Measurements from ENCODE around the gene FRY.

Gene FRY

DNA sequence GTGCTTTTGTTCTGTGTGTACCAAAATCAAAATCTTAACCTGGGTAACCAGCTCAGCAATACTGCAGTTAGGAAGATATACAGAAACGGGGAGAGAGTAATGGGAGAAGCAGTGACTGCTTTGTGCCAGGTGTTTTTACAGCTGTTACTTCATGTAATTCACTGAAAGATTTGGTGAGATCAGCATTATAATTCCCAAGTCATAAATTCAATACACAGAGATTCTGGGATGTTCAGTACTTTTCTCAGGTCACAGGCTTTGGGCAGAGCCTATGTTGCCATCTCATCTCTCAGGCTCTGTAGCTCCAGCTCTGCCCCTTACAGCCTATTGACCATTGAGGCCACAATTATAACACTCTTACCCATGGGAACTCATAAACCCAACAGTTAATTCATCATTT is 145.1 kb downstream of the FRY start:
- no peak for DNase-seq

DNA sequence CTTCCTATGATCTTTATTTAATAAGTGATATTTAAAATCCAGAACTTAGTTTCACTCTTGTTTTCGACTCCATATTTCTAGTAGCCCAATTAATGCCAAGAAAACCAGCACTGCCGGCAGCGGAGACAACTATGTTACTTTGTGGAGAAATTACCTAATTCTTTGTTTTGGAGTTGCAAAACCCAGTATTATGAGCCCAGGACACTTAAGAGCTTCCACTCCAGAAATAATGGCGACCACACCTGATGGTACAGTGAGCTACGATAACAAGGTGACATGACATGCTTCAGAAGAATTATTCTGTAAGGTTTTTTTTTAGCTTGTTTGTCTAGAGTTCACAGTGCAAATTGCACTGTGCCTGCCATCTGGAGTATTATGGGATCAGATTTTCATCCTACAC is 147.2 kb downstream of the FRY start:
- DNase-seq, result no peak

DNA sequence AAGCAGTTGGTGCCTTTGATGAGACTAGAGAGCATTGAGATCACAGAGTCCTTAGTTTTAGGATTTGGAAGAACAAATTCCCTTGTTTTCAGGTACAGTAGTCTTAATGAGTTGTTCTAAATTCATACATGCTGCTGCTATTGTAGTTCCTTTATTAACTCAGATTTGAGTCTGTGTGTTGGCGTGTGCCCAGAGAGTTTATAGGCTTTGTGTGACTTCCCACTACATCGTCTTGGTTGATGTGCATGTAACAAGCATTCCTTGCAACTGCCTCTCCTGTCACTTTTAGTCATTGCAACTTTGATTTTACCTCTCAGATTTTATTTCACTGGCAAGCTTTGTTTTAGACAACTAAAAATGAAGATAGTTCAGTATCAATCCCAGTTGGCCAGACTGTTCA is 148.1 kb downstream of the FRY start:
- DNase-seq, result no peak

DNA sequence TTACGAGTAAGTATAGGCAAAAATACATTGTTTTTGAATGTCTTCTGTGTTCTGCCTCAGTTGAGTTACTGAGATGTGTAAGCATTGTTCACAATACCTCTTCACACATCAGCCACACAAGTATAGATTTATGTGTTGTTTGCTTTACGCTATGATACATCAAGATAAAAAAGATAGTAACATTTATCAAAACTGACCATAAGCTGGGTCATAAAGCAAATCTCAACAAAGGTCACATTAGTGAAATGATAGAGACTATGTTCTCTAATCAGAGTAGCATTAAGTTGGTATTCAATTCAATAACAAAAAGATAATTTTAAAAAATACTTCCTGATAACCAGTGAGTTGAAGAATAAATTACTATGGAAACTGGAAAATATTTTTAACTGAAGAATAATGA is 156.1 kb downstream of the FRY start:
- no peak for DNase-seq

DNA sequence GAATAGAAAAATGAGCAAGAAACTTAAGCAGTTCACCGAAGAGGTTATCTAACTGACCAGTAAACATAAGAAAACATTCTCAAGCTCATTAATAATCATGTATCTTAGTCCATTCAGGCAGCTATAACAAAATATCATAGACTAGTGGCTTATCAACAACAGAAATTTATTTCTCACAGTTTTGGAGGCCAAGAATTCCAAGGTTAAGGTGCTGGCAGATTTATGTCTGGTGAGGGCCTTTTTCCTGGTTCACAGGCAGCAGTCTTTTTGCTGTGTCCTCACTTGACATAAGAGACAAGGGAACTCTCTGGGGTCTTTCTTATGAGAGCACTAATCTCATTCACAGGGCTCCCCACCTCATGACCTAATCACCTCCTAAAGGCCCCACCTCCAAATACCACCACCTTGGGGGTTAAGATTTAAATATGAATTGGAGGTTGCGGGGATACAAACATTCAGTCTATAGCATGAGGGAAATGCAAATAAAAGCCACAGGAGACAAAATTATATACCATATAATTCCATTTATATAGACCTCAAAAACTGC is 160.0 kb downstream of the FRY start:
- peak; percentile 49 for DNase-seq

DNA sequence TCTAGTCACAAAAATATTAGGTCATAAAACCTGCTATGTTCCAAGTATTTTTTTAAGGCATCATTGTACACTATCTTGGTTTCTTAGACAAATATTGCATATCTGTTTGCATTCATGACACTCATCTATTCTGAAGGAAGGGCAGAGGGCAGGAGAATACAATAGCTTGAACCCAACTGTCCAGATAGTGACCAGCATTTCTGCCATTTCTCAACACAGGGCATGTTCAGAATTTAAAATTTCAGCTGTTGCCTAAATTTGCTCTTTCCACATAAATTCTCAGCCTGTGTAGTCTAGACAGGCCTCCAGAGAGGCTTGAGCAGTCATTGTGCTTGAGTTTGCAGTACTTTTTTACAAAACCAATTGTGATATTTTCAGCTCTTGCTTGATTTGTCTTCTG is 164.1 kb downstream of the FRY start:
- DNase-seq, result no peak

DNA sequence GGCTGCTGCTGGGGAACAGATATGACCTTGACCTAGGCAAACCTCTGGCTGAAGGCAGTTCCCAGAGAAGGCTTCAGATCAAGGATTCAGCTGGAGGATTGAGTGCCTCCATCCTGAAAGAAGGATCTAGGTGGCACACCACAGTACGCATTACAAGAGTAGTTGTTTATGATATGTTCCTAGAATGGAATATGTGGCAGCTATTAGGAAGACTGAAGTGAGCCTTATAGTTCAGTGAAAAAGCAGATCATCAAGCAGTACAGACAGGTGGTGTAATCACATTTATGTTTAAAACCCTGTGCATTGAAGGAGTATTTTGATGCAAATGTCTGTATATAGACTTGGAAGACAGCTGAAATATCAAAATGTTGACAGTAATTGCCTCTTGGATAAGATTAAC is 167.6 kb downstream of the FRY start:
- no peak for DNase-seq

DNA sequence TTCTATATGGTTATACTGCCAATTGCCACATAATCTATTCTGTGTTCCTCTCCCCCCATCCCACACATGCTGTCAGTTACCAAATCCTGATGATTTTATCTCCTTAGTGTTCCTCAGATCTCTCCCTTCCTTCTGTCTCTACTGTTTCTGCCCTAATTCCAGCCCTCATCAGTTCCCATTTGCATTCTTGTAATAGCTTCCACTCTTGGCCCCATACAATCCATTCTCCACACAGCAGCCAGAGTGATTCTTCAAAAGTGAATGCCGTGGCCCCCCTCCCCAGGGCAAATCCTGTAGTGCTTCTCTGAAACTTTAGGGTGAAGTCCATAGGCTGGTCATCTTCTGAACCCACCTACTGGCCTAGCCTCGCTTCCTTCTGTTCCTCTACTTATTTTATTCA is 169.2 kb downstream of the FRY start:
- peak; percentile 28 for DNase-seq

DNA sequence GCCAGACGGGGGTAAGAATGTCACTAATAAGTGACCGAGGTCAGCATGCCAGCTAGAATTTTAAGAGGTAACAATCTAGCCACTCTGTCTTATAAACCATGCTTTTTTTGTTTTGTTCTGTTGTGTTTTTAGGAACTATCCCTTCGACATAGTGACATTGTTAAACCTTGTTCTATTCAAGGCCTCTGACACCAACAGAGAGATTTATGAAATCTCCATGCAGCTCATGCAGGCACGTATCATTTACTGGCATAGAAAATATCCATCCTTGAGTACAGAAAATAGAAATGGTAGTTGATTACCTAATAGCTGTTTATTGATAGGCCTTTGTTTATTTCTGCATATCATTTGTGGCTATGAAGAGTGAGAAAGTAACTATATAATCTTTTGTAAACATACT is 170.2 kb downstream of the FRY start:
- no peak for DNase-seq

DNA sequence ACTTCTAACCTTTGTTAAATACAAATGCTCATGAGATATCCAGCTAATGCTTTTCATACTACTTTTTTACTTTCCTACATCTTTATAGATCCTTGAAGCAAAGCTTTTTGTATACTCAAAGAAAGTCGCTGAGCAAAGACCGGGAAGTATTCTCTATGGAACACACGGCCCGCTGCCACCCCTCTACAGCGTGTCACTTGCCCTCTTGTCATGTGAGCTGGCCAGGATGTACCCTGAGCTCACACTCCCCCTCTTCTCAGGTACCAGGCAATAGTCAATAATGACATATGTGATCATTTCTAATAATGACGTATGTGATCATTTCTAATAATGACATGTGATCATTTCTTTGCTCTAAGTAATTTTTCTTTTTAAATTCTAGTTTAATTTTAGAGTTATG is 170.7 kb downstream of the FRY start:
- no peak for DNase-seq

DNA sequence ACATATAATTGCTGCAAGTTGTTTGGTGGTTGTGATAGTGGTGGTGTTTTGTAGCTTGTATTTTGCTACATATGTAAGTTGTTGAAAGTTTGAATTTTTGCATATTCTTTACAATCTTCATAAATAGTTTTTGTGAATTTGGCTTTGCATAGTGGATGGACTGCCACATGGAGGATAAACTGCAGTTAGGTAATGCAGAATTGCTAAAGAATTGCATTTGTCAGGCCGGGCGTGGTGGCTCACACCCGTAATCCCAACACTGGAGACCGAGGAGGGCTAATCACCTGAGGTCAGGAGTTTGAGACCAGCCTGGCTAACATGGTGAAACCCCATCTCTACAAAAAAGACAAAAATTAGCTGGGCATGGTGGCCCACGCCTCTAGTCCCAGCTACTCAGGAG is 171.6 kb downstream of the FRY start:
- no peak for DNase-seq

DNA sequence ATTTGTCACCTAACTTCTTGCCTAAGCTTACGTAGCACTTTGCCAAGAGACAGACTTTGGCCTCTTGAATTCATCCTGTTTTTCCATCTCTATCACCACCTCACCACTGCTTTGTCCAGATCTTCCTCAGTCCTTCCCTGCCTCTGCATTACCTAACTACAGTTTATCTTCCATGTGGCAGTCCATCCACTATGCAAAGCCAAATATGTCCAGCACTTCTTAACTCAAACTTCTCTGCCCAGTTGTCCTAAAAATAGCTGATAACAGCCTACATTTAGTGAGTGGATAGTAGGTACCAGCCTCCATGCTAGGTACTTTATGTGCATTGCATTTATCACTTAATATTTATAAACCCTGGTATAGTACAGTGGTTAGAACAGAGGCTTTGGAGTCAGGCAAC is 172.2 kb downstream of the FRY start:
- DNase-seq, result no peak

DNA sequence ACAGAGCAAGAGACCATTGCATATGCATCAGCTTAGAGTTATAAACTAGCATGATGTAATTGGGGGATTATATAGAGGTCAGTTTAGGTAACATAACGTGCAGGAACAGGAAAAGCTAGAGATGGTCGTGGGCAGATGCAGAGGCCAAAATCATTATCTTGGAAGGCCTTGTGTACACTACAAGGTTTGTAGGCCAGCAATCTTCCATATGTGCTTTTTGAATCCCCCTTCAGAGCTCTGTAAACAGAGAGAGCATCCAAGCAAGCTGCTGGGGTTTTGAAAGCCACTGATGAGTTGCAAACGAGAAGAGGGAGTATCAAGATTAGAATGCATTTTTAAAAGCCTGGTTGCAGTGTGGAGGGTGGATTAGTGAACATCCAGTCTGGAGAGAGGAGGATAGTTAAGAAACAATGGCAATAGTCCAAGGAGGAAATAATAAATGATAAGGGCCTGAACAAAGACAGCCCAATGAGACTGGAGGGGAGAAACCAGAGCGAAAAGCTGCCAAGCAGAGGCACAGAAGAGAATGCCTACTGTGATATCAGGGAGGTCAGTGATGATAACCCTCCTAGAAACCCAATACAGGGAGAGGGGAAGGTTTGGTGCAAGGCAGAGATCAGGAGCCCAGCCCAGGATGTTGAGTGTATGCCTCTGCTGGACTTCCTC is 174.0 kb downstream of the FRY start:
- no peak for DNase-seq

DNA sequence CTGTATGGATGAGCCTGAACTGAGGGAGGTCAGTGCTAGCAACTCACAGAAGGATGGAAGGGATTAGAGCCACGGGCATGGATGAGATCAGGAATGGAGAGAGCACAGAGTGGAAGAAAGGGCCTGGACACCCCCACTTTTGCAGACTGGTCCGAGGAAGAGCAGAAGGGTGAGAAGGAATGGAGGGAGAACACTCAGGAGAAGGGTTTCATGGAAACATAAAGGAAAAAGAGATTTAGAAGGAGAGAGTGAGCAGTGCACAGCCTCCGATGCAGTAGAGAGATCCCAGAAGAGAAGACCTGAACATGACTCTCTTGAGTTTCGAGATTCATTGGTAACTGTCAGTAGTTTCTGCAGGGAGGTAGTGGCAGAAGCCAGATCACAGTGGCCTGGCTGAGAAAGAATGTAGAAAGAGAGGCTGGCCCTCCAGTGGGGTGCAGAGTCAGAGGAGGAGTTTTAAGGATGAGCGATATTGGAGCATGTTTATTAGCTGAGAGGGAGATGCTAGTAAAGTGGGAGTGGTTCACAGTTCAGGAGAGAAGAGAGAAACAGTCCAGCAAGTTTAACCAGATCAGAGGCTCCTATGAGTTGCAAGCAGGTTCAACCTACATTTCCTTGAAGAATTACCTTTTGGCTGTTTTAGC is 174.6 kb downstream of the FRY start:
- no peak for DNase-seq

DNA sequence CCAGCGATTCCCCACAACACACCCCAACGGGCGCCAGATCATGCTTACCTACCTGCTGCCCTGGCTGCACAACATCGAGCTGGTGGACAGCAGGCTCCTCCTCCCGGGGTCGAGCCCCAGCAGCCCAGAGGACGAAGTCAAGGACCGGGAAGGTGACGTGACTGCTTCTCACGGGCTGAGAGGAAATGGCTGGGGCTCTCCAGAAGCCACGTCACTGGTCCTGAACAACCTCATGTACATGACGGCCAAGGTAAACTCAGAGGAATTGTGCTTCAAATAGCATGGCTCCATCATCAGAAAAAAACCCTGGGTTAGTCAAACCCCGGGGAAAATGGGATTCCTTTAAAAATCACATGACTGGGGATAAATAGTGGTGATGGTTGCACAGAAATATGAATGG is 177.3 kb downstream of the FRY start:
- no peak for DNase-seq

DNA sequence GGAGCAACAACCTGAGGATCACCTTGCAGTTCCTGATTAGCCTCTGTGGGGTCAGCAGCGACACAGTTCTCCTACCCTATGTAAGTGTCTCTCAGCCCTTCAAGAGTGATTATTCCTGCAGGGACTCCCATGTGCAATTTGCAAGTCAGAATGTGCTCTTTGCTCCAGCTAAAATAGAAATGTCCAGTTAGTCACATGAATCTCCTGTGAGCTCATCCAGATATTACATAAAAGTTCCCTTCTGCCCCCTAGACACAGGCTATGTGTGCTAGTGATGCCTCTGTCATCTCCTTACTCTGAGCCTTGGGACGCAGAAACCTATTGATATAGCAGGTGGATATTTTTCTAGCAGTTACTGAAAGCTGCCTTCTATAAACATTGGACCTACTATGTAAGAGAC is 178.1 kb downstream of the FRY start:
- DNase-seq, result no peak

DNA sequence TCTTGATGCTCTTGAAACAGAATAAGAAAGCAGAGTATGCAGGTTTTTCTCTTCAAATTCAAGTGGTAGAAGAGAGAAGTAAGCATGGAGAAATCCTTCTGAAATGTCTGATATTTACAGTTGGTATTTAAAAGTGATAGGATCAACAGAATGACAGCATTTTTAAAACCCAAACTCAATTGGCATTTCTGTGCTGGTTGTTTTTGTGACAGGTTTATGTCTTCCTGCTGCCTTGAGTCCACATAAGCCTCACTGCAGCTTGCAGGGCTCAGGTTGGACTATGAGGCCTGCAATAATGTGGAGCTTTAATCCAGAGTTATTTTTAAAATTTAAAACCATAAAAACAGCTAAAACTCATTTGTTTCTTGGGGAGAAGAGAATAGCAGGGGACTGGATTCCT is 178.5 kb downstream of the FRY start:
- no peak for DNase-seq

DNA sequence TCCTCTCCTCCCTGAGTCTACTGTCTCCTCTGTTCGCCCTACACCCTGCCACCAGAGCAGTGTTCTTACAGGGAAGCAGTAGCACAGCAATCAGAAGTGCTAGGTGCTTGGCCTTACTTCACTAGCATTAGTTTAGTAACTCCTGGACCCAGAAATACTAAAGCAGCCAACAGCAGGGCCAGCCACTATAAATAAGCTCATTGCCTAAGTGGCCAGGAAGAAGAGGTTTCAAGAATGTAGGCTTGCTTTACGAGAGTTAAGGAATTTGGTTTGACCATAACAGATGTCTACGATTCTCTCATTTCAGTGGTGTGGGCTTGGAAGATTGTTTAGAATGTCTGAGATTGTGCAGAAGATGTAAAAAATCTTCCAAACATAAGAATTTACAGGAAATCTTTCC is 180.2 kb downstream of the FRY start:
- DNase-seq, result peak; percentile 97

DNA sequence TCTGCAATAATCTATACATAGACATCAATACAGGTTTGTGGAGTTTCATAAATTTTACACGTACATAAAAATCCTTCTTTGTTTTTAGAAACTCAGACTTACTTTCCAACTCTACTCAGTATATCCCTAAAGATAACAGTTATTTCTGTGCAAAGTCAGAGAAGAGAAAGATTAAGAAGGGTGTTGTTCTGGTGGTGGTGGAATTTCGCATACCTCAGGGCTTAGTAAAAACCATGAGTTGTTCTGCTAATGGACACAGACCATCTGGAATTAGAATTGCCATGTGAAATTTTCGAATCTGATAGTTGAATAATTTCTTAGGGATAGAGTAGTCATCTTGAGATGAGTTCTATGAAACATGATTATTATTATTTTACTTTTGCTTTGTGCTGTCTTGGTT is 180.8 kb downstream of the FRY start:
- DNase-seq, result peak; percentile 88

DNA sequence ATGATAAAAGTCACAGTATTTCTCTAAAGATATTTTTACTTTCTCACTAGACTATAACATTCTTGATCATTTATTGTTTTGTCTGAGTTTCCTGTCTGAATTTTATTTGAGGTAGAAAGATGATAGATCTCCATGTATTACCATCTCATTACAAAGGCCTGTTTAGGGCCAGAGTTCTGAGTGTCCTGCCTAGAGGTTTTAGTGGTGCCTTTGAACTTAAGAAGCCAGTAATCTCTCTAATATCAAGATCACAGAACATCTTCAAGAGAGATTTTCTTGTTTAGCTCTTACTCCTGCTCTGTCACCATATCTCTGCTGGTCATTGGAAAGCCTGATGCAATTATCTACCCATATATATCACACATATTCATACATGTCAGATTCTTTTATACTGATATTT is 182.1 kb downstream of the FRY start:
- no peak for DNase-seq

DNA sequence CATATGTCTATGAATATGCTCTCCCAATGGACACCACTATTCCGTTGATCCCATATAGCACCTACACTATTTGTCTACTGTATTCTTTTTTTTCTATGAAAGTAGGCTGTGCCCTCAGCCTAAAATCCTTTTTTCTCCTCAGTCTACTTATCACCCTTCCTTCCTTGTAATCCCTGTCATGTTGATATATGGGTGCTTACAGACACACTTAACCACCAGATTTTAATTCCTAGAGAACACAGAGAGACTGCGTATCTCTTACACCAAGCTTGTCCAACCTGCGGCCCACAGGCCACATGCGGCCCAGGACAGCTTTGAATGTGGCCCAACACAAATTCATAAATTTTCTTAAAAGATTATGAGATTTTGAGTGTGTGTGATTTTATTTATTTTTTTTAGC is 182.5 kb downstream of the FRY start:
- DNase-seq, result no peak

DNA sequence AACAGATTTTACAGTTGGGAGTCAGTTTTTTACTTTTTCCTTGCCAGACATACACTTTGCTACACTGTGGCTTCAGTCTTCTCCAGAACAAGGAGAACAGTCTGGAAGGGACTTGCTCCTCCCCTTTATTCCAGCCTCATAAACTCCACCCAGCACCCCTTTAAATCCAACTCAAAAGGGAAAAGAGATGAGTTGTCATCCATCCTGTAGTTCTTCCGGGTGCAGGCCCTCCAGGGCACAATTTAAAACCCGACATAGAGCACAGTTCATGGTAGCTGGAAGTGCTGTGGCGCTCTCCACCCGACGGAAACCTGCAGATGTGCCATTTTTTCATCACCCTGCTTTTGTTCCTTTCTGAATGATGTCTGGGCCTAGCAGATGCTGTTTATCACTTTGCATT is 184.7 kb downstream of the FRY start:
- DNase-seq, result no peak

DNA sequence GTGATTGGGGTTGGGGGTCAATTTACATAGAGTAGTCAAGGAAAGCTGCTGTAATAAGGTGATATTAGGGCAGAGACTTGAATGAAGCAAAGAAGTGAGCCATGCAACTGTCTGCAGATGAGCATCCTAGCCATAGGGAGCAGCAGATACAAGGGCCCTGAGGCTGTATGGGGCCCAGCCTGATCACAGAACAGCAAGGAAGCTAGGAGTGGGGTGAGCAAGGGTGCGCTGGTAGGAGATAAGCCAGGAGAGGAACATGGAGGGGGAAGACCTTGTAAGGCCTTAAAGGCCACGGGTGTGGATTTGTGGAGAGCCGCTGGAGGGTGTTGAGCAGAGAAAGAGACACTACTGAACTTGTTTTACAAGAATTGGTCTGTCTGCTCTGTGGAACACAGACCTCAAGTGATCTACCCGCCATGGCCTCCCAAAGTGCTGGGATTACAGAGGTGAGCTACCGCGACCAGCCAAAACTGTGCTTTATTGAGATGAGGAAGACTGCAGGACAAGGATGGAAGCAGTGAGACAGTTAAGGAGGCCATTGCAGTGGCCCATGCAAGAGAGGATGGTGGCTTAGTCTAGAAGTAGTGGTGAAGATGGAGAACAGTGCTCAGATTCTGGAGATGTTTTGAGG is 190.6 kb downstream of the FRY start:
- no peak for DNase-seq

DNA sequence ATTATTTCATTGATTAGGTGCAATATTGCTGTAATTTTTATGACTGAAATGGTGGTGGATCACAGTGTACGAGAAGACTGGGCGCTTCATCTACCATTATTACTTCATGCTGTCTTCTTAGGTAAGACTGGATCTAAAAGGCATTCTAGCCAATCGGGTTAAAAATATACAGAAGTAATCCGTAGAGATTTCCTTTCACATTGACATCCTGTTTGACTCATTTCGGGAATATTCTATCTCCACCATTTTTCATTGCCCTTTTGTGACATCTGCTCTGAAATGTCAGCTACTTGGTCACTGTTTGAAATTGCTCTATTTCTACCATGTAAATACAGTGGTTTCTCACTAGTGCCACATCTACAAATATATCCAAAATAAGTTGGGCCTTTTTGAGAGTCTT is 193.3 kb downstream of the FRY start:
- no peak for DNase-seq

All from fibroblast of skin of abdomen (primary cell).